GM20431 (cell line): ENCODE measurements around the gene SLC22A1.
"Not testable (repeated sequence)": the region's sequence is repeated elsewhere in the genome, so short reads cannot be mapped to it uniquely, and the experiment has no call there.

Source experiments
- in situ Hi-C: fragments of 300-500 bp; cut with MseI, MboI; formaldehyde crosslinking; loops from one replicate; pipeline ENCODE4 v1.15.0; 2020; ENCODE audit warnings: low sequenced_read_pairs; ENCODE audit not compliant: unreplicated experiment

Gene SLC22A1

GRCh38 chr6:160118620-160119229, 2.9 kb upstream of the SLC22A1 start:
- in situ Hi-C loops = no loop called here

- in situ Hi-C loops = no loop called here
Observed at GRCh38 chr6:160120087-160120486, 1.5 kb upstream of the SLC22A1 start.

- in situ Hi-C loops = no loop called here
Observed at GRCh38 chr6:160121981-160122380, 366 bp downstream of the SLC22A1 start.

GRCh38 chr6:160122744-160123143, 1.1 kb downstream of the SLC22A1 start:
- in situ Hi-C loops = no loop called here

- in situ Hi-C loops = no loop called here
Observed at GRCh38 chr6:160124007-160124406, 2.4 kb downstream of the SLC22A1 start.

- in situ Hi-C loops = no loop called here
Observed at GRCh38 chr6:160124605-160125004, 3.0 kb downstream of the SLC22A1 start.

- in situ Hi-C loops = not testable (repeated sequence)
Observed at GRCh38 chr6:160125105-160125504, 3.5 kb downstream of the SLC22A1 start.

- in situ Hi-C loops = no loop called here
Observed at GRCh38 chr6:160127270-160128124, 5.9 kb downstream of the SLC22A1 start.

- in situ Hi-C loops = no loop called here
Observed at GRCh38 chr6:160128125-160128683, 6.6 kb downstream of the SLC22A1 start.

GRCh38 chr6:160128879-160129516, 7.4 kb downstream of the SLC22A1 start:
- in situ Hi-C loops = no loop called here

- in situ Hi-C loops = loop anchor here (10.0 kb wide), 1 partner anchor 325 kb away; no protein-coding TSS in a partner anchor
Observed at GRCh38 chr6:160129881-160130615, 8.4 kb downstream of the SLC22A1 start.

- in situ Hi-C loops = loop anchor here (10.0 kb wide), 1 partner anchor 324 kb away; no protein-coding TSS in a partner anchor
Observed at GRCh38 chr6:160130729-160131484, 9.3 kb downstream of the SLC22A1 start.

- in situ Hi-C loops = loop anchor here (10.0 kb wide), 1 partner anchor 323 kb away; no protein-coding TSS in a partner anchor
Observed at GRCh38 chr6:160131636-160132296, 10.2 kb downstream of the SLC22A1 start.

GRCh38 chr6:160132297-160132637, 10.7 kb downstream of the SLC22A1 start:
- in situ Hi-C loops = loop anchor here (10.0 kb wide), 1 partner anchor 323 kb away; no protein-coding TSS in a partner anchor

GRCh38 chr6:160132776-160133338, 11.2 kb downstream of the SLC22A1 start:
- in situ Hi-C loops = loop anchor here (10.0 kb wide), 1 partner anchor 322 kb away; no protein-coding TSS in a partner anchor

GRCh38 chr6:160133441-160134336, 12.1 kb downstream of the SLC22A1 start:
- in situ Hi-C loops = loop anchor here (10.0 kb wide), 1 partner anchor 321 kb away; no protein-coding TSS in a partner anchor

- in situ Hi-C loops = loop anchor here (10.0 kb wide), 1 partner anchor 320 kb away; no protein-coding TSS in a partner anchor
Observed at GRCh38 chr6:160134337-160134751, 12.7 kb downstream of the SLC22A1 start.
